ENCODE data around the gene TBX1. TPM values are rescaled to one million over a fixed set of nuclear protein-coding genes. Genes with fewer than 3 reads are reported as not detected.

The TBX1 gene
- total RNA-seq, 1 donor from 2014 or later = 3.4 TPM

DNA sequence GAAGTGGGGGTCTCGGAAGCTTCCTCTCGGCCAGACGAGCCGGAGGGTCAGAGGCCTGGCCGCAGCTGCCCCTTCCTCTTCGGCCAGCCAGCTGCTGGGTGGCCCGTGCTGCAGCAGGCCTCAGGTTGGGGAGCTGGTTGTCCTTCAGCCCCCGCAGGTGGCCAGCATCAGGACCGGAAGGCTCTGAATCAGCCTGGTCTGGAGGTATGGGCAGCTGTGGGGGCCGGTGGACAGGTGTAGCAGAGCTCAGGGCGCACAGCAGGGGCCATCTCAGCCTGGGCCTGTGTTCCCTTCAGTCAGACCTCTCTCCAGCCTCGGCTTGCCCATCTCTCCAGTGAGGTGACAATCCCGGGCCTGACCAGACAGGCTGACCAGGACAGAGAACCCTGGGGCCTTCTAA is 13.9 kb upstream of the TBX1 start:
- TF ChIP-seq, protein P1, sequence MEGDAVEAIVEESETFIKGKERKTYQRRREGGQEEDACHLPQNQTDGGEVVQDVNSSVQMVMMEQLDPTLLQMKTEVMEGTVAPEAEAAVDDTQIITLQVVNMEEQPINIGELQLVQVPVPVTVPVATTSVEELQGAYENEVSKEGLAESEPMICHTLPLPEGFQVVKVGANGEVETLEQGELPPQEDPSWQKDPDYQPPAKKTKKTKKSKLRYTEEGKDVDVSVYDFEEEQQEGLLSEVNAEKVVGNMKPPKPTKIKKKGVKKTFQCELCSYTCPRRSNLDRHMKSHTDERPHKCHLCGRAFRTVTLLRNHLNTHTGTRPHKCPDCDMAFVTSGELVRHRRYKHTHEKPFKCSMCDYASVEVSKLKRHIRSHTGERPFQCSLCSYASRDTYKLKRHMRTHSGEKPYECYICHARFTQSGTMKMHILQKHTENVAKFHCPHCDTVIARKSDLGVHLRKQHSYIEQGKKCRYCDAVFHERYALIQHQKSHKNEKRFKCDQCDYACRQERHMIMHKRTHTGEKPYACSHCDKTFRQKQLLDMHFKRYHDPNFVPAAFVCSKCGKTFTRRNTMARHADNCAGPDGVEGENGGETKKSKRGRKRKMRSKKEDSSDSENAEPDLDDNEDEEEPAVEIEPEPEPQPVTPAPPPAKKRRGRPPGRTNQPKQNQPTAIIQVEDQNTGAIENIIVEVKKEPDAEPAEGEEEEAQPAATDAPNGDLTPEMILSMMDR (conservative IDR thresholded peaks at IDR 0.05) = no peak
- Mint-ChIP-seq H3K36me3 (no peaks in the 10 kb centered on the region), H3K9me3 (no peaks in the 10 kb centered on the region), H3K27ac (no peak overlapping the region), H3K27me3 (peaks cover 7% of the 10 kb centered on the region), H3K4me1 (ENCODE audit: unreplicated experiment) (peaks cover 5% of the 10 kb centered on the region), H3K4me3 (no peak overlapping the region)
- DNase-seq (ENCODE audit: extremely low spot score, unreplicated experiment) = no peak

DNA sequence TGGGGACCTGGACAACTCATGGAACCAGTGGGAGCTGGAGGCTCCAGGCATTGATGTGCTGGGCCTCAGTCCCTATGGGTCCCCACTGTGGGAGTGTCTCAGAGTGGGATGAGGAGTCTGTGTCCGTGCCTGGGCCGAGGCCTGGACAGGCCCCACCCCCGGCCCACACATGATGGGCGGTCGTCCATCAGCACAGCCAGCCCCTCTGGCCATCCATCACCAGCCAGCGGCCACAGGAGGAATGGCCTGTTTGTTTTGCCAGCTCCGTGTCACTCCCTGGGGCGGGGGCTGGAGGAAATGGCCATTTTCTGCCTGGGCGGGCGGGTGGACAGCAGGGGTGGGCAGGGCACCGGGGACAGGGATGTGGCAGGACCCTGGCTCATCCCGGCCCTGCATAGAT is 13.0 kb upstream of the TBX1 start:
- Mint-ChIP-seq H3K27ac (no peak overlapping the region), H3K36me3 (no peaks in the 10 kb centered on the region), H3K4me1 (ENCODE audit: unreplicated experiment) (peaks cover 5% of the 10 kb centered on the region), H3K4me3 (no peak overlapping the region), H3K9me3 (no peaks in the 10 kb centered on the region), H3K27me3 (peaks cover 10% of the 10 kb centered on the region)
- no peak for DNase-seq (ENCODE audit: extremely low spot score, unreplicated experiment)
- TF ChIP-seq, protein P1 (conservative IDR thresholded peaks at IDR 0.05) = no peak

DNA sequence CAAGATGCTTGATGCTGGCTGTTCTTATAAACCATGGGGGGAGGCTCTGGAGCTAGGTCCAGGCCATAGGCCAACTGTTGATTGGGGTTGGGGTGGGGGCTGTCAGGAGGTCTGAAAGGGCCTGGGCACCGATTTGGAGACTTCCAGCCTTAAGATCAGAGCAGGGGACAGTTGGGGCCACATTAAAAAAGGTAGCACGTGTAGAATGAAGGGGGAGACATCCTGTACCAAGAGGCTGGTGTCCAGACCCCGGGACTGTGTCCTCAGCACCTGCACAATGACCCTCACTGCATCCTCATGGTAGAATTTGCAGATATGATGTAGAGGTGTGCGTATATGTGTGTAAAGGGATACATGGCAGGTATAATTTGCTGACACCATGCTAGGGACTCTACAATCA is 12.4 kb upstream of the TBX1 start:
- DNase-seq (ENCODE audit: extremely low spot score, unreplicated experiment) = no peak
- H3K4me1 Mint-ChIP-seq (ENCODE audit: unreplicated experiment) = peaks cover 5% of the 10 kb centered on the region
- no peak overlapping the region for H3K4me3 Mint-ChIP-seq
- no peaks in the 10 kb centered on the region for H3K9me3 Mint-ChIP-seq
- TF ChIP-seq, protein P1 (conservative IDR thresholded peaks at IDR 0.05) = no peak
- H3K36me3 Mint-ChIP-seq = no peaks in the 10 kb centered on the region
- peaks cover 16% of the 10 kb centered on the region for H3K27me3 Mint-ChIP-seq
- H3K27ac Mint-ChIP-seq = no peak overlapping the region

DNA sequence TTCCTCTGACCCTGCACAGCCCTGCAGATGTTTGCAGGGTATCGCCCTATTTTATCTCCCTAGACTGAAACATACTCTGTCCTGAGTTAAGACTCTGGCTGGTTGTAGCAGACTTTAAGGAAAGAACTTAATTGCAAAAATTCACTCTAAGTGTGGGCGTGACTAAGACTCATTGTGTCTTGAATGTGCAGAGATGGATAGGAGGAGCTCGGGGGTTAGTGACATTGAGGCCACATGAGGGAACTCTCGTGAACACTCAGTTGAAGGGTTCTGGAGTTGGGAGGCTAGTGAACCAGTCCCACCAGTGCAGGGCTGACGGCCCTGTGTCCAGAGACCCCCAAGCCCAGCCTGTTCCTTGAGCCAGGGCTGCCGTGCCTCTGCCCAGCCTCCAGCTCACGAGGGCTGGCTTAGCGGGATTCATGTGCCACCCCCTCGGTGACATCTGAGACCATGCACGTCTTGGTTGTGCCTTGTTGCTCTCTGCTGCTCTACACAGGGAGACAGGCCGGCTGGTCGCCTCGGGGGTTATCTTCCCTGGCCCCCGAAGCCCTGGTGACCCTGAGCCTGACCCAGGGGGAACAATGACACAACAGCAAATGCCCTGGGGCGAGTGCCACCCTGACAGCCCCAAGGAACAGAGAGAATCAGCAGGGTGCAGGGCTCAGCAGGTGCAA is 11.4 kb upstream of the TBX1 start:
- H3K27ac Mint-ChIP-seq = no peak overlapping the region
- peaks cover 5% of the 10 kb centered on the region for H3K4me1 Mint-ChIP-seq (ENCODE audit: unreplicated experiment)
- H3K9me3 Mint-ChIP-seq = no peaks in the 10 kb centered on the region
- no peak for DNase-seq (ENCODE audit: extremely low spot score, unreplicated experiment)
- no peak overlapping the region for H3K4me3 Mint-ChIP-seq
- no peaks in the 10 kb centered on the region for H3K36me3 Mint-ChIP-seq
- peaks cover 26% of the 10 kb centered on the region for H3K27me3 Mint-ChIP-seq
- TF ChIP-seq, protein P1 (conservative IDR thresholded peaks at IDR 0.05) = no peak

DNA sequence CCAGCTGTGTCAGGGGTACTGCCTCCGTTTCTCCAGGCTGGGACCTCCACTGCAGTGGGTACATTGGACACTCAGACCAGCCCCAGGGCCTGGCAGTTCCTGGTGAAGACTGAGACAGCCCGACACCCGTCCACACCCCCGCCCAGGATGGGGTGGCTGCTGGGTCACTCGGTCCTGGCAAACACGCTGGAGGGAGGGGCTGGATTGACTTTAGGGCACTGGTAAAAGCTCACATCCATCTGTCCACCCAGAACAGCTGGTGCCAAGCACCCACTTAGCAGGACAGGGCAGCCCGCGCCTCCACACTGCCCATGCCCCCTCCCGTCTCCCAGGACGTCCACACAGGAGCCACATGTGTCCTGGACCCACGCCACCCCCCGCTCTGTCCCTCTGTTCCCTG is 10.7 kb upstream of the TBX1 start:
- Mint-ChIP-seq H3K9me3 (no peaks in the 10 kb centered on the region), H3K4me1 (ENCODE audit: unreplicated experiment) (peaks cover 5% of the 10 kb centered on the region), H3K36me3 (no peaks in the 10 kb centered on the region), H3K27me3 (peaks cover 33% of the 10 kb centered on the region), H3K4me3 (no peak overlapping the region), H3K27ac (no peak overlapping the region)
- DNase-seq (ENCODE audit: extremely low spot score, unreplicated experiment) = no peak
- TF ChIP-seq, protein P1 (conservative IDR thresholded peaks at IDR 0.05) = no peak
